SH-SY5Y (cell line): ENCODE measurements around the gene ZAR1.

Source experiments
- GATA2 ChIP-seq: IDR thresholded peaks from 2 replicates; pipeline ENCODE4 v1.6.1; 2011; ENCODE audit warnings: mild to moderate bottlenecking, low read depth, low read length
- GATA3 ChIP-seq: IDR thresholded peaks from 2 replicates; pipeline ENCODE4 v1.6.1; 2011; ENCODE audit warnings: low read depth, mild to moderate bottlenecking, low read length, moderate library complexity

Gene ZAR1

DNA sequence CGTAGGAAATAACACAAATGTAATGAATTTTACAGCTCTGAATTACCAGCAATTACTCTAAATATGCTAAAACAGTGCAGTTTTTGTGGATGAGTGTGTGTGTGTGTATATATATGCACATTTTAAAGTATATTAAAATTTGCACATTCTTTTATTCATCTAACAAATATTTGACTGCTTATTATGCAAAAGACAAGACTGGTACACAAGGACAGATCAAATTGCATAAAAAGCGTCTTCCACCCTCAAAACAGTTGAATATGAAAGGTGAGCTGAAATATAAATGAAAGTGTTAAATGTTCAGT is 13.9 kb downstream of the ZAR1 start:
- no peak for TF ChIP-seq GATA2
- TF ChIP-seq GATA3, result no peak

GRCh38 chr4:48504352-48504751 is 14.3 kb downstream of the ZAR1 start:
- TF ChIP-seq GATA2, result no peak
- no peak for TF ChIP-seq GATA3

- TF ChIP-seq GATA2 (no peak), GATA3 (no peak)
Measured at GRCh38 chr4:48506716-48507115, 16.7 kb downstream of the ZAR1 start.

- TF ChIP-seq GATA3 (no peak), GATA2 (no peak)
Measured at GRCh38 chr4:48509543-48509942, 19.5 kb downstream of the ZAR1 start.

DNA sequence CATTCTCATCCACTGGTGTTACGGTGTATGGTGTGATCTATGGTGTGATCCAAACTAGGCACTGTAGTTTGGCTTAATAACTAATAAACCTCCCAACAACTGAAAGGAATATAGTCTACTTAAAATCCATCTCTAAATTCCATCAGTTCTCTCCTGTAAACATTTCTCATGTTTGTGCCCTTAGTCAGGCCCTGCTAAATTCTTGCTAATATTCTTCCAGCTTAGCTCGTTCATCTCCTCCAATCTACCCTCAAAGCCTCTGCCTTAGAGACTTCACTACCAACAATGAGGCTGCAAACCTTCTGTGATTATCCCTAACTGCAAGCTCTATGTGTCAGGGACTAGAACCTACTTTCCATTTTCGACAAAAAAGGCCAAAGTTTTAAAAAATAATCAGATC is 28.1 kb downstream of the ZAR1 start:
- no peak for TF ChIP-seq GATA3
- no peak for TF ChIP-seq GATA2

DNA sequence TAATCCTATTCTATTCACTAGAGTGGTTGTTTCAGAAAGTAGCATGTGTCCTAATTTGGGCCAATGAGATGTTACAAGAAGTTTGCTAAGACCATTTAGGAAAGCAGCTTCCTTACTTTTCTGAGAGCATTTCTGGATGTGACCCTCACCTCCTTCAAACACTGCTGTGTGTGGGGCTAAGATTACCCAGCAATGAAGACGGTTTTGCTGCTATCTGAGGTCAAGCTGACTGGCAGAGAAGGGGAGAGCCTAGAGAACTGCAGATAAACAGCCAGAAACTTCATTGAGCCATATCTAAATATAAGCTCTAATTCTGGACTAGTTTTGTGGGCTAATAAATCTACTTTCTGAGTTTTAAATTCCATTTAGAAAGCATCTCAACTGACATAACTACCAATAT is 36.4 kb downstream of the ZAR1 start:
- TF ChIP-seq GATA2, result no peak
- TF ChIP-seq GATA3, result no peak

DNA sequence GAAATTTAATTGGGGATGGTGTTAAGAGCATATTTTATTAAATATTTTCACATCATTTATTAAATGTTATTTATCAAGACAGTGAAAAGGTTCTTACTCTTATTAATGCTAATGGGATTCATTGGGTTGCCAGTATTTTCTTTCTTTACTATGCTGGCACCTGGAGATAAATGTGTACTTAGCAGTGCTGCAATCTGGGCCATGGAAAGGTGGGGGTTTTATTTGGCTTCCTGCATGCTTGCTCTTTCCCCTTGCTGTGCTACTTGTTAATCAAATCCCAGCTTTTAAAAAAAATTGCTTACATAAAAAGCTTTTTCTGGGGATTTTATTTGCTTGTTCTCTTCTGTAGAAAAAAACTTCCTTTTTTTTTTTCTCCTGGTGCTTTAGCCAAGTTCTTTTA is 48.3 kb downstream of the ZAR1 start:
- no peak for TF ChIP-seq GATA2
- no peak for TF ChIP-seq GATA3

- TF ChIP-seq GATA3 (no peak), GATA2 (no peak)
Measured at GRCh38 chr4:48539597-48539996, 49.5 kb downstream of the ZAR1 start.

- TF ChIP-seq GATA3, result no peak
- TF ChIP-seq GATA2, result no peak
Measured at GRCh38 chr4:48542888-48543287, 52.8 kb downstream of the ZAR1 start.

DNA sequence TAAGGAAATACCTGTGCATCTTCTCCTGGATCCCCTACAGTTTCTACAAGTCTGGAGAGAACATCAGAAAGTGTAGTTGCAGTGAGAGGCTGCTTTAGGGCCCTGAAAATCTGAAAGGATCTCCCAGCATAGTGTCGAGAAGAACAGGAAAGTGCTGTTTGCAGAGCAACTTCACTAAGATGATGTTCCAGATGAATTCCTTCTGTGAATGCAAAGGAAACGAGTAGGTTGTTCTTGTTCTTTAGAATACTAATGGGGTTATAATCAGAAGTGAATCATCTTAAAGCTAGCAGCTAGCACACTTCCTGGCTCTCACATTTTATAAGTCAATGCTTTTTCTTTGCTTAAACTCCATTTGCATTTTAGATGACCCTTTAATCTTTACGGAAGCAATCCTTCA is 53.7 kb downstream of the ZAR1 start:
- TF ChIP-seq GATA3 (no peak), GATA2 (no peak)
